H1 (cell line): Measurements from ENCODE around the gene MCCC1. TPM values are rescaled to one million over a fixed set of nuclear protein-coding genes. Genes with fewer than 3 reads are reported as not detected.

Experiments
- CTCF ChIA-PET: fragments of 300-600 bp; sonication (Branson Sonifier 250); formaldehyde crosslinking; loops from one replicate; lab custom pipeline; 2021; ENCODE audit not compliant: partially characterized antibody; lab: Charles Lee
- POLR2A ChIA-PET: fragments of 300-600 bp; sonication (Branson Sonifier 250); formaldehyde crosslinking; loops from one replicate; lab custom pipeline; 2021; ENCODE audit warnings: inconsistent platforms; ENCODE audit not compliant: partially characterized antibody; lab: Charles Lee
- DNase-seq, 2 experiments: peaks; one replicate each; pipeline versions ENCODE4 v3.0.0 to v3.0.0-alpha.2; 2010 to 2022; ENCODE audit warnings: low spot score in 2 of 2, low read depth in 1 of 2, mixed read lengths in 1 of 2
- FAIRE-seq: peaks from 2 replicates; lab custom pipeline; 2011; peaks lifted over from hg19 to GRCh38; lab: Jason Lieb, UNC
- H2AFZ ChIP-seq: 2 replicates; pipeline ENCODE4 v1.8.1; 2012; ENCODE audit warnings: low read length, inconsistent platforms
- H2AK5ac ChIP-seq: 2 replicates; pipeline ENCODE4 v1.6.1; 2013; ENCODE audit warnings: low read depth, low read length
- H2BK120ac ChIP-seq: replicated peaks from 2 replicates; pipeline ENCODE3; 2013; ENCODE audit warnings: low read depth, low read length, inconsistent platforms
- H2BK12ac ChIP-seq: 2 replicates; pipeline ENCODE4 v1.6.1; 2013; ENCODE audit warnings: low read depth, low read length
- H2BK15ac ChIP-seq: 2 replicates; pipeline ENCODE4 v1.6.1; 2013; ENCODE audit warnings: low read length
- H2BK20ac ChIP-seq: 2 replicates; pipeline ENCODE4 v1.6.1; 2013; ENCODE audit warnings: low read length
- H2BK5ac ChIP-seq: 2 replicates; pipeline ENCODE4 v1.6.1; 2013; ENCODE audit warnings: low read depth, low read length
- H3K14ac ChIP-seq: 2 replicates; pipeline ENCODE4 v1.6.1; 2013; ENCODE audit warnings: inconsistent platforms; ENCODE audit not compliant: insufficient read length
- H3K18ac ChIP-seq: 2 replicates; pipeline ENCODE4 v1.6.1; 2013; ENCODE audit warnings: low read length; ENCODE audit errors: extremely low read depth
- H3K23ac ChIP-seq: 2 replicates; pipeline ENCODE4 v1.6.1; 2013; ENCODE audit warnings: inconsistent platforms; ENCODE audit not compliant: insufficient read length
- H3K23me2 ChIP-seq: 2 replicates; pipeline ENCODE4 v1.6.1; 2013; ENCODE audit warnings: low read depth, low read length
- H3K27ac ChIP-seq: 2 replicates; pipeline ENCODE4 v1.6.1; 2011; ENCODE audit warnings: low read depth, low read length, inconsistent platforms
- H3K27me3 ChIP-seq, 4 experiments: replicated peaks in 1 of 4; 1 replicate in 1 of 4; 2 replicates in 3 of 4; pipeline versions ENCODE4 v1.6.1 to v1.8.1; 2011 to 2013; ENCODE audit warnings: low read length in 3 of 4, mild to moderate bottlenecking in 3 of 4, inconsistent platforms in 2 of 4, mixed read lengths in 2 of 4, moderate library complexity in 1 of 4; ENCODE audit not compliant: control insufficient read depth in 3 of 4, insufficient read depth in 3 of 4; ENCODE audit errors: extremely low read depth in 1 of 4
- H3K36me3 ChIP-seq, 4 experiments: 2 replicates each; pipeline versions ENCODE4 v1.6.1 to v1.8.1; 2011 to 2013; ENCODE audit warnings: mild to moderate bottlenecking in 4 of 4, low read length in 3 of 4, moderate library complexity in 2 of 4, control low read depth in 1 of 4, inconsistent platforms in 1 of 4; ENCODE audit not compliant: insufficient read depth in 4 of 4, control insufficient read depth in 2 of 4
- H3K4ac ChIP-seq: replicated peaks from 2 replicates; pipeline ENCODE3; 2013; ENCODE audit warnings: low read length, low read depth, mixed read lengths, inconsistent platforms; ENCODE audit not compliant: insufficient read length
- H3K4me1 ChIP-seq, 4 experiments: replicated peaks in 1 of 4; 1 replicate in 1 of 4; 2 replicates in 3 of 4; pipeline versions ENCODE4 v1.6.1 to v1.8.1; 2011 to 2013; ENCODE audit warnings: low read length in 3 of 4, inconsistent platforms in 2 of 4, mixed read lengths in 1 of 4; ENCODE audit not compliant: insufficient read depth in 4 of 4, control insufficient read depth in 3 of 4
- H3K4me2 ChIP-seq, 2 experiments: 2 replicates each; pipeline versions ENCODE4 v1.6.1 to v1.8.1; 2011 to 2013; ENCODE audit warnings: low read depth in 2 of 2, low read length in 2 of 2, control low read depth in 1 of 2, inconsistent platforms in 1 of 2, mild to moderate bottlenecking in 1 of 2; ENCODE audit not compliant: insufficient read depth in 1 of 2
- H3K4me3 ChIP-seq, 4 experiments: fragments of 200-600, 300-600 bp in 1 of 4; sonication (generic), shearing (Covaris generic), sonication (Bioruptor Twin) in 1 of 4; 2 replicates each; pipeline versions ENCODE4 v1.5.1 to v1.8.1; 2011 to 2016; ENCODE audit warnings: low read length in 4 of 4, low read depth in 3 of 4, control low read depth in 2 of 4, inconsistent platforms in 2 of 4, mild to moderate bottlenecking in 2 of 4, mixed read lengths in 1 of 4, moderate library complexity in 1 of 4; ENCODE audit not compliant: insufficient read depth in 2 of 4; ENCODE audit errors: extremely low read depth in 1 of 4
- H3K56ac ChIP-seq: replicated peaks from 2 replicates; pipeline ENCODE3; 2013; ENCODE audit warnings: low read depth, mild to moderate bottlenecking, mixed read lengths, low read length, inconsistent platforms; ENCODE audit not compliant: insufficient read length
- H3K79me1 ChIP-seq: 2 replicates; pipeline ENCODE4 v1.6.1; 2013; ENCODE audit warnings: low read depth, low read length, control low read depth
- H3K79me2 ChIP-seq, 2 experiments: 2 replicates each; pipeline versions ENCODE4 v1.6.1 to v1.8.1; 2012 to 2013; ENCODE audit warnings: low read length in 2 of 2, mild to moderate bottlenecking in 2 of 2, inconsistent platforms in 1 of 2; ENCODE audit not compliant: insufficient read depth in 2 of 2, control insufficient read depth in 1 of 2
- H3K9ac ChIP-seq, 4 experiments: replicated peaks in 1 of 4; 1 replicate in 1 of 4; 2 replicates in 3 of 4; pipeline versions ENCODE4 v1.6.1 to v1.8.1; 2011 to 2013; ENCODE audit warnings: low read depth in 3 of 4, low read length in 3 of 4, control low read depth in 2 of 4, mild to moderate bottlenecking in 2 of 4, moderate library complexity in 2 of 4, inconsistent platforms in 1 of 4; ENCODE audit errors: extremely low read depth in 1 of 4
- H3K9me3 ChIP-seq, 2 experiments: 2 replicates each; pipeline versions ENCODE4 v1.6.1 to v1.8.1; 2012 to 2013; ENCODE audit warnings: mild to moderate bottlenecking in 2 of 2, moderate library complexity in 2 of 2, control low read depth in 1 of 2, inconsistent platforms in 1 of 2, low read depth in 1 of 2, low read length in 1 of 2, mixed read lengths in 1 of 2; ENCODE audit not compliant: insufficient read depth in 2 of 2
- H4K20me1 ChIP-seq, 2 experiments: replicated peaks in 1 of 2; 2 replicates each; pipeline versions ENCODE3 to v1.8.1; 2011 to 2013; ENCODE audit warnings: inconsistent platforms in 2 of 2, low read length in 2 of 2, mild to moderate bottlenecking in 1 of 2; ENCODE audit not compliant: insufficient read depth in 2 of 2, control insufficient read depth in 1 of 2
- H4K5ac ChIP-seq: 2 replicates; pipeline ENCODE4 v1.6.1; 2013; ENCODE audit warnings: low read length, low read depth, mixed read lengths, inconsistent platforms; ENCODE audit not compliant: insufficient read length
- H4K8ac ChIP-seq: 2 replicates; pipeline ENCODE4 v1.8.0; 2013; ENCODE audit warnings: mild to moderate bottlenecking, moderate library complexity, low read length, inconsistent platforms; ENCODE audit not compliant: insufficient read depth; ENCODE audit errors: extremely low read depth
- H4K91ac ChIP-seq: replicated peaks from 2 replicates; pipeline ENCODE3; 2013; ENCODE audit warnings: low read length, mixed read lengths, inconsistent platforms; ENCODE audit not compliant: insufficient read length
- CTCF ChIP-seq, 3 experiments: IDR thresholded peaks; 1 replicate in 2 of 3; 2 replicates in 1 of 3; pipeline versions ENCODE4 v1.5.1 to v1.6.1; 2011; ENCODE audit warnings: low read length in 3 of 3, mild to moderate bottlenecking in 3 of 3, inconsistent platforms in 2 of 3, low read depth in 1 of 3, moderate library complexity in 1 of 3; ENCODE audit not compliant: insufficient read depth in 1 of 3; ENCODE audit errors: control extremely low read depth in 1 of 3
- EZH2 ChIP-seq: fragments of 200-600 bp; sonication (generic); IDR thresholded peaks from 2 replicates; pipeline ENCODE4 v1.7.1; 2012; ENCODE audit warnings: low read depth, mild to moderate bottlenecking, moderate library complexity, low read length, inconsistent platforms; ENCODE audit not compliant: severe bottlenecking
- RAD21 ChIP-seq, 2 experiments: IDR thresholded peaks in 1 of 2; conservative IDR thresholded peaks in 1 of 2; 2 replicates each; pipeline ENCODE4 v1.6.1; 2011; ENCODE audit warnings: low read depth in 2 of 2, low read length in 2 of 2, improper control_type of control experiment in 1 of 2, inconsistent platforms in 1 of 2, mild to moderate bottlenecking in 1 of 2, moderate library complexity in 1 of 2
- TEAD4 ChIP-seq: IDR thresholded peaks from 2 replicates; pipeline ENCODE4 v1.6.1; 2012; ENCODE audit warnings: low read depth, low read length, inconsistent platforms, mixed read lengths
- YY1 ChIP-seq: IDR thresholded peaks from 2 replicates; pipeline ENCODE4 v1.6.1; 2011; ENCODE audit warnings: low read depth, mild to moderate bottlenecking, low read length
- WGBS, 2 experiments: shearing (Covaris generic) in 1 of 2; methylation state at CpG; one replicate each; pipeline versions ENCODE4 v1.1.6 to v1.1.7; 2013 to 2015; ENCODE audit warnings: low lambda C conversion rate in 2 of 2, mixed read lengths in 2 of 2, inconsistent platforms in 1 of 2, low coverage in 1 of 2, missing lambda C conversion rate in 1 of 2; ENCODE audit not compliant: insufficient replicate concordance in 2 of 2, insufficient coverage in 1 of 2, insufficient read length in 1 of 2; ENCODE audit errors: extremely low coverage in 1 of 2, missing lambda C conversion rate in 1 of 2; 5-methylcytosine and 5-hydroxymethylcytosine counted together
- polyA plus RNA-seq, 7 experiments: library from polyadenylated mRNA; depleted of rRNA in 3 of 7; stranded (reverse) in 5 of 7; unstranded in 2 of 7; fragments of >200 nt in 5 of 7; fragments of 200-250 nt in 2 of 7; gene quantifications; 1 replicate in 5 of 7; 2 replicates in 1 of 7; 4 replicates in 1 of 7; pipeline versions ENCODE4 v1.2.1 to v1.2.3, GENCODE V29; 2011 to 2013; ENCODE audit warnings: missing spikeins in 2 of 7, mixed read lengths in 2 of 7
- total RNA-seq: library from RNA; stranded (reverse); fragmentation: NEBNext Ultra II Directional; extraction: Animal tissue kit (Norgen Biotek cat#: 25700); gene quantifications from 2 replicates; pipeline ENCODE4 v1.2.1, GENCODE V29; 2021

Gene MCCC1
- total and polyA plus RNA-seq, 2 of the 8 experiments (the other 6 are each of a cell fraction or from before 2014, with no cell fraction given) = 10.8 to 21.5 TPM

- no peaks in the 10 kb centered on the region for H3K79me2 ChIP-seq
- H3K18ac ChIP-seq = no peak overlapping the region
- FAIRE-seq (no peak), DNase-seq (peak in 1 of 2 experiments; percentile 77)
- H2AK5ac ChIP-seq = no peak overlapping the region
- no peak overlapping the region for H3K4ac ChIP-seq
- H4K5ac ChIP-seq = no peak overlapping the region
- H3K36me3 ChIP-seq = peaks cover 2 to 57% (median 24%) of the 10 kb centered on the region in 4 experiments; a peak in 7 of 8 replicates
- no peak overlapping the region for H4K8ac ChIP-seq
- no peak overlapping the region for H3K56ac ChIP-seq
- no peak overlapping the region for H3K4me2 ChIP-seq
- no peak overlapping the region for H2AFZ ChIP-seq
- H2BK5ac ChIP-seq = no peak overlapping the region
- H3K9me3 ChIP-seq = peaks cover under 1 to 7% of the 10 kb centered on the region in 2 experiments; a peak in 1 of 4 replicates
- WGBS, 2 experiments = 83% methylated on average over 9 of the region's 9 CpGs; no CpG with 5 or more reads in 1 of the 2 experiments
- no peaks in the 10 kb centered on the region for H3K79me1 ChIP-seq
- ChIA-PET POLR2A (interaction anchor here (0.6 to 5.1 kb wide), 5 partner anchors 8 to 168 kb away, joined by 3 to 29 read pairs (median 3); partner anchors contain the start of gene MCCC1), CTCF (interaction anchor here (0.6 to 5.9 kb wide), 28 partner anchors 8 to 363 kb away, joined by 3 to 60 read pairs (median 4); partner anchors contain the start of gene MCCC1)
- H2BK15ac ChIP-seq = no peak overlapping the region
- no peaks in the 10 kb centered on the region for H3K23me2 ChIP-seq
- H2BK20ac ChIP-seq = no peak overlapping the region
- H4K91ac ChIP-seq = no peak overlapping the region
- TF ChIP-seq YY1 (peak; percentile 89), EZH2 (no peak), RAD21 (IDR thresholded peaks at IDR 0.05 in 1 of 2, conservative IDR thresholded peaks at IDR 0.05 in 1 of 2; ENCODE audit: low read depth in 2 of 2, low read length in 2 of 2) (peak; percentile 60 to 65), CTCF (IDR thresholded peaks at IDR 0.05; ENCODE audit: control extremely low read depth in 1 of 3, insufficient read depth in 1 of 3, low read depth in 1 of 3, low read length in 3 of 3) (peak; percentile 63 to 86 (median 65)), TEAD4 (no peak)
- H2BK120ac ChIP-seq = no peak overlapping the region
- H3K4me1 ChIP-seq = no peaks in the 10 kb centered on the region
- H3K9ac ChIP-seq = no peak overlapping the region
- H2BK12ac ChIP-seq = no peak overlapping the region
- no peaks in the 10 kb centered on the region for H4K20me1 ChIP-seq
- no peak overlapping the region for H3K4me3 ChIP-seq
- H3K27ac ChIP-seq = no peak overlapping the region
- H3K23ac ChIP-seq = no peak overlapping the region
- no peaks in the 10 kb centered on the region for H3K27me3 ChIP-seq
- H3K14ac ChIP-seq = no peak overlapping the region
These were observed 13.5 kb downstream of the MCCC1 start for GRCh38 chr3:183085634-183086390.
